ENCODE results near the gene LRRC25.

GRCh38 chr19:18384775-18385174 is 12.6 kb downstream of the LRRC25 start:
- TF ChIP-seq SMC3 (conservative IDR thresholded peaks at IDR 0.05; ENCODE audit: poor library complexity), result no peak
- no peak for TF ChIP-seq REST (IDR thresholded peaks at IDR 0.05; ENCODE audit: borderline replicate concordance)
- no peak for TF ChIP-seq POLR2AphosphoS5 (IDR thresholded peaks at IDR 0.05)
- TF ChIP-seq CTCF (IDR thresholded peaks at IDR 0.05; ENCODE audit: poor library complexity, severe bottlenecking), result no peak
- TF ChIP-seq EP300 (conservative IDR thresholded peaks at IDR 0.05; ENCODE audit: poor library complexity, severe bottlenecking), result no peak
- no peak for TF ChIP-seq EZH2 (IDR thresholded peaks at IDR 0.05; ENCODE audit: borderline replicate concordance, insufficient read depth, low read length, poor library complexity, severe bottlenecking)

Data from neural cell (in vitro differentiated cells).